T47D (cell line): ENCODE data around the gene WDR75.
A peak's percentile ranks its signal among the peaks of the same experiment; 100 is the strongest.

Source experiments
- DNase-seq, 2 experiments: peaks; one replicate each; pipeline versions ENCODE4 v3.0.0 to v3.0.0-alpha.2; 2011 to 2012; ENCODE audit warnings: low read depth in 1 of 2, low spot score in 1 of 2
- JUND ChIP-seq: IDR thresholded peaks from 2 replicates; pipeline ENCODE4 v1.6.1; 2012; ENCODE audit warnings: low read depth
- in situ Hi-C: cut with HindIII; loops from 2 replicates; pipeline ENCODE4 v1.10.0; 2016; ENCODE audit warnings: low sequenced_read_pairs, low pct_unique_long_range_greater_than_20kb

The WDR75 gene

DNA sequence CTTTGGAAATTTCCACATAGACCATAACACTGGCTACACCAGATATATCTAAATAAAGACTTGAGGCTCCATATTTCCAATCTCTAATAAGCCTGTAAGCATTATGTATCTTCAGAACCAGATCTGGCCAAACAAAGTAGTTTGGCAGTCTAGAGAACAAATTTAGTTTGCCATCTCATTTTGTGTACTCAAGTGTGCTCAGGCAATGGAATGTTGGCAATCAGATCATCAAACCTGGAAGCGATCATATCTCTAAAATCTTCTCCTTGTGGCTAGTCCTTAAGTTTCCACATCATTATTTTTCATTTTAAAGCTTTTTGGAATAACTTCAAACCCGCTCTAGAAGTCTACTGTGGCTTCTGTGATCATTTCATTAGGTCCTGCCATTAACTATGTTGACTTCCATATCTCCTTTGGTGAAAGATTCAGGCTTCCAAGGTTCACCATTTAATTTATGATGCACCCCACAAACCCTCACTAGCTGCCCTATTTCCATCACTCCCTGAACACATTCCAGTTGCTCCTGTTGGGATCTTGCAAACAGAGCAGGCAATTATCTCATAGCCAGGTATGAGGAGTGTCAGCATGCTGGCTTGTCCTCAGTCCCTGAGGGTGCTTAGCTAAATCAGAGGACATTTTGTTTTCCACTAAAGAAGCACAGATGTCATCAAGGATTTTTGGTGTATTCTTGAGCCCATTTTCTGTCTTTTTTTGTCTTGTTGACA lies 46.2 kb downstream of the WDR75 start:
- DNase-seq = peak; percentile 23 to 97
- in situ Hi-C loops = no loop called here

DNA sequence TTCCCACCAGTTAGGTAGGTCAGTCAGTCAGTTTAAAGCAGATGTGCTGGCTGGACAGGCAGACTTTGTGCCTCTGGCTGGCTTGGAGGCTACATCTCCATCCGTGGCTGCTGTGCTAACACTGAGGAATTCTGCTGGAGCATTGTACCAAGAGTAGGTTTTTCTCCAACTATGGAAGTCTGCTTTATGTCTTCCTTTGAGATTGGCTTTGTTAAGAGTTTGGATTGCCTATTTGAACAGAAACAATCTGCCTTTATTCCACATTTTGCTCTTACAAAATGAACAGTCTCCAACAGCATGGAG lies 46.7 kb downstream of the WDR75 start:
- TF ChIP-seq JUND = no peak
- no peak for DNase-seq
- in situ Hi-C loops = no loop called here

More for the DNA sequence above, 46.2 kb downstream of the WDR75 start:
- TF ChIP-seq JUND = peak; percentile 97

DNA sequence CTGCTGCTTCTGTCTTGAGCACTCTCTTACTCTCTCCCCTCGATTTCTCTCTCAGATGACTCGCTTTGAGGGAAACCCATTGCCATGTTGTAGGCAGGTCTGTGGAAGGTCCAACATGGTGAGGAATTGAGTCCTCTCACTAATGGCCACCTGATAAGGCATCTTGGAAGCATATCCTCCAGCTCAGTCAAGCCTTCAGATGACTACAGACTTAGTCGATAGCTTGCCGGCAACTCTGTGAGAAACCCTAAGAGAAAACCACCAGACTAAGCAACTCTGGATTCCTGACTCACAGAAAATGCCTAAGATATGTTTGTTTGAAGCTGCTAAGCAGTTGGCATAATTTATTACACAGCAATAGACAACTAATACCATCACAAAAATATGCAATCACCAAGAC lies 51.2 kb downstream of the WDR75 start:
- in situ Hi-C loops = no loop called here
- no peak for DNase-seq
- TF ChIP-seq JUND = no peak

DNA sequence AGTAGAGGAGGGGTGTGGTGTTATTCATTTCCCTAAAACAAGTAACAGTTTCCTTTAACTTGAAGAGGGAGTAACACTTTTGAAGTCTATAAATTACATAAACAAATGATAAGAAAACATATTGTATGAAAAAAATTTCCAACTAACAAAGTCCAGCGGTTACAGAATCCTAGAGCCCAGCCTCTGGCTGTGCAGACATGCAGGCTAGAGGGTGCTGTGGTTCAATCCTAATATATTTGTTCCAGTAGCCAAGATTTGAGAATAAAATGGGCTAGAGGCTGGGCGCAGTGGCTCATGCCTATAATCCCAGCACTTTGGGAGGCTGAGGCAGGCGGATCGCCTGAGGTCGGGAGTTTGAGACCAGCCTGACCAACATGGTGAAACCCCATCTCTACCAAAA lies 56.9 kb downstream of the WDR75 start:
- TF ChIP-seq JUND = no peak
- in situ Hi-C loops = no loop called here
- peak in 1 of 2 experiments; percentile 48 for DNase-seq

DNA sequence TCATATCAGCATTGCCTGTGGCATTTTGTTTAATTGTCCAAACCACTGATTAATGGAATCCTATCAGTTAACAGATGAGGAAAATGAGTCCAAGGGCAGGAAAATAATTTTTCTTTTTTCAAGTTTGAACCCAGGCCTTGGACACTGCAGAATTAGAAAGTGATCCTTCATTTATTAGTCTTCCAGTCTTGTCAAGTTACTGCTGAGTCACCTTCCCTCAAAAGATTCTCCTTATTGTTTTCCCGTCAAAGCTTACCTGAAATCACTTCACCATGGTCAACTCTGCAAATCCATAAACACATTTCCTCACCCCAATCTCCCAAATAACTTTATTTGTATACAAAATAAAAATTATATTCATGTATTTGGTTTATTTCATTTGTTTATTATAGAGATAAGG lies 57.9 kb downstream of the WDR75 start:
- in situ Hi-C loops = no loop called here
- DNase-seq = no peak
- no peak for TF ChIP-seq JUND

DNA sequence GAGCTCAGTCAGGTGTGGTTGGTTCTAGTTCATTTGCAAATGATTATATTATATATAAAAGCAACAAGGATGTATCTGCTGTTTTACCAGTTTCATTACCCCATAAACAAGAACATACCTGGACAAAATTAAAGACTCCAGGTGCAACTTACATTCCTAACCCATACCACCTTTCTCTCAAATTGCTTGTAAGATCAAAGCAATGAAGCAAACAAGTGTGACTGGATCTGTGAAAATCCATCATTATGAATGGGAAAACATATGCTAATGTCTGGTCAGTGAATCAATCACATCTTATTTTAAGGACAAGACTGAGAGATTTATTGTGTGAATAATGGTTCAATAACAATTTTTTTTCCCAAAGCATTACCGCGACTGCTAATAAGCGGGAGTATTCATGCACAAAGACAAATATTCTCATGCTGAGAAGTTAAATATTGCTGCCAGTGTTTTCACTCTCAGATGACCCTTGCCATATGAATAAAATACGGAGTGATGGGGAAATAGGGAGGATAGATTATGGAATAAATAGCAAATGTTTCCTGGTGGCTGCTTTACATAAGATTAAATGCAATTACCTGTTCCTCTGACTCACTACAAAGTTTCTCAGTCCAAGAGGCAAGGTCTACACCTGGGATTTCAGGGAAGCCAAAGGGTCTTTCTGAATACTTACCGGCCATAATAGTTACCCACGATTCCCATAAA lies 59.3 kb downstream of the WDR75 start:
- DNase-seq = peak in 1 of 2 experiments; percentile 70
- in situ Hi-C loops = no loop called here
- no peak for TF ChIP-seq JUND

DNA sequence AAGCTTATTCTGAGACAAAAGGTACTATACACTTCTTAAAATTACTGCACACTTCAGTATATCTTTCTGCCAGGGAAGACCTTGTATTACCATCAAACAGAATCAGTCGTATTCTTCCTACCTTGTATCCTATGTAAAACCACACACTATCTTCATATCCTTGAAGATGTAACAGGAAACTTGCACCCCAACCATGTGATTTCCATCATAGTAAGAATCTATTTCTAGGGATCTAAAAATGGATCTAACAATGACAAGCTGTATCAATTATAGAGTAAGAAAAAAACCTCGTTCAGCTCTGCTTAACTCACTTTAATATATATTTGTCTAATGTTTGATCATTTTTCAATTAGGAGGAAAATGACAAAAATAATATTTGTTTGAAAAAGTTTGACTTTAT lies 60.2 kb downstream of the WDR75 start:
- in situ Hi-C loops = no loop called here
- DNase-seq = no peak
- no peak for TF ChIP-seq JUND

DNA sequence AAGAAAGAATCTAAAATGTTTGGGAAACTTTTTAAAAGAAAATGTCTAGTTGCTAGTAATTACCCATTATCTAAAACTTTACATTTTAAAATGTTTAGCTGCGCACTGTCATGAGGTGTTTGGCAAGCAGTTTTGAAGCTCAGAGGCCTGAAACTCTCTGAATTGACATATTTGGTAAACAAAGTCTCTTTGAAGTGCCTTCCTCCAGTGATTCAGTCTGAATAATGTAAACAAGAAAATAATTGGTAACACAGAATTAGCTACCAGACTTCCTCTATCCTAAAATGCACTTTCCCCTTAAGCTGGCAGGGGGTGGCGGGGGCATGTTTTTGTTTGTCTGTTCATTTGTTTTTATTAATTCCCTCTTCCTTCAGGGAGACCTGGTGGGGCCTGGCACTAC lies 61.4 kb downstream of the WDR75 start:
- in situ Hi-C loops = no loop called here
- DNase-seq = no peak
- no peak for TF ChIP-seq JUND

DNA sequence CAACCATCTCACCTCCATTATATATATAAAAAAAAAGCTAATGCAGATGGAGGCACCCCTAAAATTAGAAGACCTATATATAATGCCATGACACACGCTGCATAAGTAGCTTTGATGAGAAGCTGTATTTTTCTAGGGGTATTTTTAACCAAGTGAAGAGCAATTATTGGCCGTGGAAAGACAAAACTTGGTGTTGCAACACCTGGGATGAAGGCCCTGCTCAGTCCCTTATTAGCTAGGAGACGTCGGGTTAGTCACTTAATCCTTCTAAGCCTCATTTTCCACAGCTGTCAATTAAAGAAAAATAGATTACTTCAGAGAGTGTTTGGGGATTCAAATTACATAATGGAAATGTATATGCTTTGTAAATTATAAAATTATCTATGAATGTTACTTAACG lies 63.0 kb downstream of the WDR75 start:
- in situ Hi-C loops = no loop called here
- no peak for DNase-seq
- no peak for TF ChIP-seq JUND

DNA sequence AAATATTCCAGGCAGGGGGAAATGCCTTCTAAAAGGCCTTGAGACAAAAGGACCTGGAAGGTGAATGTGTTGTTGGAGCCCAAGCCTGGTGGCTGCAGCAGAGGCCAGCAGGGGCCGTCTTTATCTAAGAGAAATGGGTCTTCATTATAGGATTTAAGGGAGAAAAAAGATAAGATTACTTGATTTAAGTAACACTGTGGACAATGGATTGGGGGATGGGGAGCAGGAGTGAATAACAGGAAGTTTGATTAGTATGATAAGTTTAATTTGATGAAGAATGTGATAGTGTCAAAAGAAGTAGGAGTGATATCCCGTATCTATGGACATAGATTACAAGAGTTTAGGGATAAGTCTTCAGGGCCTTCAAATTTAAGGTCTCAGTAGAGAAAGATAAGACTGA lies 64.2 kb downstream of the WDR75 start:
- in situ Hi-C loops = no loop called here
- DNase-seq = no peak
- no peak for TF ChIP-seq JUND

DNA sequence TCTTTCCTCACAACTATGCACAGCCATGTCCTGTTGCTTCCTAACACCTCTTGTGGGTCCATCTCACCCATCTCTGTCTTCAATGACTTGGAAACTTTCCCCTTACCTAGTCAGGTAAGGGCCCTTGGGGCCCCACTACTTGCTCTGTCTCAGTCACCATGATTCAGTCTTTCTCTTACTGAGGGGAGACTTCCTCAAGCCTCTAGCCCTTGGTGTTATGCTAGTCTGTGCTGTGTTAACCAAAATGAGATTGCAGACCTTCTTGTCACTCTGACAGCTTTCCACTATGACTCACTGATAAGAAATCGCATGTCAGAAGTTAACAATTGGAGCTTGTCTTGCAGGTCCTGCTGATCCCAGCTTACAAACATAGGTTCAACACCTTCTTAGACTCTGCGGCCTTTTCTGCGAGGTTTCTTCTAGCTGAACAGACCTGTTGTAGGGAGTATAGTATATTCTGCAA lies 65.3 kb downstream of the WDR75 start:
- DNase-seq = no peak
- in situ Hi-C loops = no loop called here
- TF ChIP-seq JUND = no peak

DNA sequence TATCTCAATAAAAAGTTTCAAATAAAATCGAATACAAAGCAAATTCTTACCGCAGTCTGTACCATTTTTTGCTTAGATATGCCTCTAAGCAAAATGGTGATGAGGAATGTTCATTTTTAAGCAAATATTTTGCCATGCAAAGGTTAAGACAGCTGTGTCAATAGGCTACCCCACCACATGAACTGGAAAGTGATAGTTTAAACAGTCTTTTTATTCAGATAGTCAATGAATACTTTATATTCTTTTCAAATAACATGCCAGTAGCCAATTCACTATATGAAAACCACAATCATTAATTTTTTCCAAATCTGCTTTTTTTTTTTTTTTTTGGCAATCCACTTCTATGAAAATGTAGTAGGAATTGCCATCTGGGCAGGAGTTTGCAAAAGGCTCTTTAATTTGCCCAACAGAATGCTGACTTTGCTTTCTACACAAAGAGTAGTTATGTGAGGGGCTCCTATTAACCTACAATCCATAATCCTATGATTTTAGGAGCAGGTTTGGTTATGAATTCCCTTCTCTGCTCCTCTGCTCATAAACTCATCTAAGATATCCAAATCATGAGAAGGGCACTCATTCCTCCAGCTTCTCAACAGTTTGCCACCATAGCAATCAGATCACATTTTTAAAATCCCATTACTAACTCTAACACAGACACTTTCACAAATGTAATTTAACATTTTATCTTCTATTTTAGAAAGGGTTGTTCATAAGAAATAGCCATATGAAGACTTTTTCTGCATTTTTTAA lies 70.1 kb downstream of the WDR75 start:
- in situ Hi-C loops = no loop called here
- no peak for TF ChIP-seq JUND
- DNase-seq = no peak

DNA sequence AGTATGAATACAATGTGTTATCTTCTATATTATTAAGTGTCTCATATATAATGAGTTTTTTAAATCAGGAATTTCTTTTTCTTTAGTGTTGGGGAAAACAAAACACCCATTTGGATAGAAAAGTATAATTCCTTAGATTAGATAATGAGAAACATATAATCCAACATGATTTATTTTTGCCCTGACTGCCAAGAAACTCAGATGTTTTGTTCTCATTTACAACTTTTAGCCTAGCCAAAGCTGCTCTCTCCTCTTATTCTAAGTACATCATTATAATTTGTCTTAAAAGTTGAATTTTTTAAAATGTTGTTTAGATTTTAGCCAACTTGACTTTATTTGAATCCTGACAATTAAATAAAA lies 70.7 kb downstream of the WDR75 start:
- in situ Hi-C loops = no loop called here
- no peak for TF ChIP-seq JUND
- DNase-seq = no peak
